SK-N-MC (cell line): ENCODE data around the gene CCDC191.

Experiments
- DNase-seq: peaks from one replicate; pipeline ENCODE4 v3.0.0-alpha.2; 2011; ENCODE audit warnings: low read depth, low spot score
- H3K27ac ChIP-seq: fragments of 200-600 bp; sonication (generic); 2 replicates; pipeline ENCODE4 v1.5.1; 2016; ENCODE audit warnings: mixed run types
- H3K36me3 ChIP-seq: fragments of 200-600 bp; sonication (generic); 2 replicates; pipeline ENCODE4 v1.6.1; 2017; ENCODE audit warnings: antibody characterized with exemption, low read length, mixed read lengths; ENCODE audit not compliant: insufficient read depth
- H3K4me3 ChIP-seq: fragments of 200-600 bp; sonication (generic); 2 replicates; pipeline ENCODE4 v1.5.1; 2016
- H3K9ac ChIP-seq: fragments of 200-600 bp; sonication (generic); 2 replicates; pipeline ENCODE4 v1.8.0; 2017; ENCODE audit warnings: mixed run types, mixed read lengths; ENCODE audit not compliant: insufficient read length
- H3K9me3 ChIP-seq: fragments of 200-600 bp; sonication (generic); 2 replicates; pipeline ENCODE4 v1.6.1; 2017; ENCODE audit warnings: low read depth, mild to moderate bottlenecking, antibody characterized with exemption, low read length, moderate library complexity, mixed read lengths
- EZH2 ChIP-seq: fragments of 200-600 bp; sonication (generic); IDR thresholded peaks from one replicate; pipeline ENCODE4 v1.6.1; 2017; ENCODE audit warnings: antibody characterized with exemption
- FOXP2 ChIP-seq: optimal IDR thresholded peaks from 2 replicates; pipeline ENCODE3; 2011; ENCODE audit warnings: mild to moderate bottlenecking, moderate library complexity; ENCODE audit not compliant: insufficient read depth; ENCODE audit errors: extremely low read length, control extremely low read depth
- POLR2AphosphoS5 ChIP-seq: IDR thresholded peaks from 2 replicates; pipeline ENCODE4 v1.6.1; 2012; ENCODE audit warnings: mild to moderate bottlenecking, low read depth, low read length, borderline replicate concordance

The CCDC191 gene

DNA sequence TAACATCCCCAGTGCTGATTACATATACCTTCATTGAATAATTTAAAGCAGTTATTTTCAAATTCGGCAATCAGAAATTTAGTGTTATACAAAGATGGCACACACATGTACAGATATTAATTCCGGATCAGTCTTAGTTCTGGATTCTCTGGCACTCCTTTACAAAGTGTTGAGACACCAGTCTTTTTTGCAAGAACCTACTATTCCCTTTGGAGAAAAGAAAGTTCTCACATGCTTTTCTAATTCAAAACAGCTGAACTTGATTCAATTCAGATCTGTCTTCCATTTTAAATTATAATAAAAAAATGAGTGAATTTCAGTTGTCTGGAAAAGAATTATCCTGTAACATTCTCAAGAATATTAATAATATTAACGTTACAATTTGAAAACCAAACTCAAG is 20.4 kb downstream of the CCDC191 start:
- no peak for DNase-seq
- H3K4me3 ChIP-seq, result no peak overlapping the region
- no peak overlapping the region for H3K27ac ChIP-seq
- H3K9me3 ChIP-seq, result no peaks in the 10 kb centered on the region
- TF ChIP-seq FOXP2 (no peak), POLR2AphosphoS5 (no peak), EZH2 (no peak)
- H3K9ac ChIP-seq, result no peak overlapping the region
- no peaks in the 10 kb centered on the region for H3K36me3 ChIP-seq

DNA sequence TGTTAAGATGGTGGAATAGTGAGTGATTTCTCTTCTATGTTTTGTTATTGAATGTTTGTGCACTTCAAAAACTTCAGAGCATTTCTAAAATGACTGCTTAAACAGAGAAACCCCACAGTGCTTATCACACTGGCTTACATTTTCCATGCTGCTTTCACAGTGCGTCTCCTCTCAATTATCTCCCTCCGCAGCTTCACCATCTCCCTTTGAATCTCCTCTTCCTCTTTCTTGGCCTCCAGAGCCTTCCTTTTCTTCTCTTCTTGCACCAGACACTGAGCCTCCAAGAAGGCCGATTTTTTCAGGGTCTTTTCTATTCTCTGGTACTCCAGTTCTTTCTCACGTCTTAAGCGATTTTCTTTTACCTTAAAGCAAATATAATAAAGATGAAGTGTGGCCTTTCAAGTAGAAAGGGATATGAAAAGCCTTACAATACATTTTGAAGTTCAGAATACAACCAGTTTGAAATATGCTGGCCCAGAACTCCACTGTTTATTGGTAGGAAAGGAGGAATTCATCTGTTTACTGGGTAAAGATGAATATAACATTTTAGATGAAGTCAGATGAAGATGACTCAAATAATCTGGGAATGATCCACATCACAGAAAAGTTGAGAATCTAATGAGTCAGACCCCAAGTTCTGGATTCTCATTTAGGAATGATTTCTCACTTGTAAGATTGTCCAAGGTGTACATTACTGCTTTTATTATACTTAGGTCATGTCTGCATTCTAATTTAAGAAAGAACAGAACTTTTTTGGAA is 21.4 kb downstream of the CCDC191 start:
- DNase-seq, result no peak
- no peak overlapping the region for H3K9ac ChIP-seq
- H3K9me3 ChIP-seq, result no peaks in the 10 kb centered on the region
- no peak for TF ChIP-seq EZH2
- no peak for TF ChIP-seq POLR2AphosphoS5
- no peak for TF ChIP-seq FOXP2
- H3K36me3 ChIP-seq, result no peaks in the 10 kb centered on the region
- no peak overlapping the region for H3K27ac ChIP-seq
- no peak overlapping the region for H3K4me3 ChIP-seq

DNA sequence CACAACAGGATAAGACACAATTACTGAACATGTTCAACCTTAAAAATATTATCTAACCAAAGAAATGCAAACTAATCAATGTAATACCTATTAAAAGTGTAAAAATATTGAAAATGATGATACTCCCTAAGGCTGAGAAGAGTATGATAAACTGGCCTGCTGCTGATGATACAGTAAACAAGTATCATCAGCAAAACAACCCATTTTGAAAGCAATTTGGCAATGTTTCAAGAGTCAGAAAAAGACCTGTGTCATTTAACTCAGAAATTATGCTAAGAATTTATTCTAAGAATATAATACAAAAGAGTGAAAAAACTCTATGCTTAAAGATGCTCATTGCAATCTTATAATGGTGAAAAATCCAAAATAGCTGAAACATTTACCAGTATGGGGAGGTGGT is 22.1 kb downstream of the CCDC191 start:
- Histone ChIP-seq H3K27ac (no peak overlapping the region), H3K4me3 (no peak overlapping the region), H3K9me3 (no peaks in the 10 kb centered on the region), H3K36me3 (no peaks in the 10 kb centered on the region), H3K9ac (no peak overlapping the region)
- no peak for DNase-seq
- TF ChIP-seq FOXP2 (no peak), POLR2AphosphoS5 (no peak), EZH2 (no peak)

DNA sequence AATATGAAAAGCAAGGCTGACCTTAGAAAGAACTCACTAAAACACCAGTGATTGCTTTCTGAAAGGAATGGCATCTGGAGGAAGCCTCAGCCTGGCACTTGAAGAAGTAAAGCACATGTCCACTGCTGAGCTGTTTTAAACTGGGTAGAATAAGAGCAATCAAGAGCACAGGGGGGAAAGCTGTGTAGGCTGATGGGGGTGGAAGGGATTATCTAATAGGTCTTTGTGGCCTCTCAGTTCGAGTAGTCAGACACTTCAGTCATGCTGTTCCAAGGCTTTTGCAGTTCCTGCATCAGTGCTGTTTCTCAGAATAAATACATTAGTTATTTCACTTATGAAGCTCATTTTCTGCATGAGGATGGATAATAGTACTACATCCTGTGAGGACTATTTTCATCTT is 22.6 kb downstream of the CCDC191 start:
- Histone ChIP-seq H3K4me3 (no peak overlapping the region), H3K36me3 (no peaks in the 10 kb centered on the region), H3K9ac (no peak overlapping the region), H3K27ac (no peak overlapping the region), H3K9me3 (no peaks in the 10 kb centered on the region)
- no peak for DNase-seq
- TF ChIP-seq POLR2AphosphoS5 (no peak), EZH2 (no peak), FOXP2 (no peak)

DNA sequence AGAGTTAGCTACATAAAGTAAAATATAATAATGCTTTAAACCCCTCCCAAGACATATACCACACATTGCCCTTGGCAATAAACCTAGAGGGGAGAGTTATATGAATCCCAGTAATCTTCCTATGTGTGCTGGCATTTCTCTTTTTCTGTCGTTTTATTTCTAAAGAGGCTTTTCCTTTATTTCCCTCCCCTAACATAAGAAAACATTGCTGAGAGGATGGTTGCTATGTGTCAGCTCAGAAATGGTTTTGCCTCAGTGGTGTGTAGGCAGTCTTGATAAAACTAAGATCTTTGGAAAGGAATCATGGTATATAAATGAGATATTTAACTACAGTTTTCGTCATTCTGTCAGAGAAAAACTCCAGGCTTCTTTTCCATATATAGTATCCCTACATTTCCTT is 30.0 kb downstream of the CCDC191 start:
- Histone ChIP-seq H3K27ac (no peak overlapping the region), H3K9me3 (no peaks in the 10 kb centered on the region), H3K4me3 (no peak overlapping the region), H3K9ac (no peak overlapping the region), H3K36me3 (no peaks in the 10 kb centered on the region)
- TF ChIP-seq POLR2AphosphoS5 (no peak), EZH2 (no peak), FOXP2 (no peak)
- DNase-seq, result no peak

DNA sequence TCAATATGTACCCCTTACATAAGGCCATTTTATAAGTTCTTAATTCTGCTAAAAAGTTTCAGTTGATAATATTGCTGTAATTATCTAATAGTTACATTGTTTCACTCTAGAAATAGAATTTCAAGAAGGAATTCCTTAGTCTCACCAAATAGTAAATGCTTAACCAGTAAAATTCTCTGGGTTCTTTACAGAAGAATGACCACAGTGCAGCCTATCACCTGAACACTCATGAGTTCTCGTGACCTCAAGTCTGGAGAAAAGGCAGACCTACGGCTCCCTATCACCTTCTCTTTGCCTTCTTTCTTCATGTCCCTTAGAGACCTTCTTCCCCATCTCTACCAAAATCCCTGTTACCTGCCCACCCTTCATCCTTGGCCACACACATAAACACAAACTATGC is 30.9 kb downstream of the CCDC191 start:
- DNase-seq, result no peak
- Histone ChIP-seq H3K27ac (no peak overlapping the region), H3K4me3 (no peak overlapping the region), H3K9ac (no peak overlapping the region), H3K9me3 (no peaks in the 10 kb centered on the region), H3K36me3 (no peaks in the 10 kb centered on the region)
- TF ChIP-seq FOXP2, result no peak
- no peak for TF ChIP-seq POLR2AphosphoS5
- TF ChIP-seq EZH2, result no peak

DNA sequence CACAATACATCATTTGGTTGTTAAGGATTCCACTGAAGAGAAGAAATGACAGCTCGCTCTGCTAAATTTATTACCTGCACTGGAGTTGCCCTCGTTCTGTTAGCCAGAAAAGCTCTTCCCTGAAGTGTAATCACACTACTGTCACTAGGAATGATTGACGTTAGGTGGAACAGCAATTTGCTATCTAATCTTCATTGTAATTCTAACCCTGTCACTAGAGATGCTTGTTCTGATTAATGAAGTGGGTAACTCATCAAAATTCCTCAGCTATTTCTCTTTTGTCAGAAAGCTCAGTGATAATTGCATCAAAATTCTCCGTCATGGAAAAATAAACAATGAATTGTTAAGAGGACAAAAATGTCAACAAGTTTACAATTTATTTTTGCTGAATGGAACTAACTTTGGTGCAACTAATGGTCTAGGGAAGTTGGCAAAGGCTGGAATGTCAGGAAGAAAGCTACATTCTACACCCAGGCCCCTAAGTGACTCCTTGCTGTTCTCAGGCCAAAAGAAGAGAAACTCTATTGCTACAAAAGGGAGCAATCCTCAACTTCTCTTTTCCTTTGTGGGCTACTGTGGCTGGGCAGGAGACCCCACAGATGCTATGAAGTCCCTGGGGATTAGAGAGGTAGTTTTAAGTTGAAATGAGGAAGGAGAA is 34.1 kb downstream of the CCDC191 start:
- Histone ChIP-seq H3K9ac (no peak overlapping the region), H3K27ac (no peak overlapping the region), H3K36me3 (no peaks in the 10 kb centered on the region), H3K4me3 (no peak overlapping the region), H3K9me3 (no peaks in the 10 kb centered on the region)
- no peak for TF ChIP-seq POLR2AphosphoS5
- no peak for TF ChIP-seq FOXP2
- TF ChIP-seq EZH2, result no peak
- no peak for DNase-seq

DNA sequence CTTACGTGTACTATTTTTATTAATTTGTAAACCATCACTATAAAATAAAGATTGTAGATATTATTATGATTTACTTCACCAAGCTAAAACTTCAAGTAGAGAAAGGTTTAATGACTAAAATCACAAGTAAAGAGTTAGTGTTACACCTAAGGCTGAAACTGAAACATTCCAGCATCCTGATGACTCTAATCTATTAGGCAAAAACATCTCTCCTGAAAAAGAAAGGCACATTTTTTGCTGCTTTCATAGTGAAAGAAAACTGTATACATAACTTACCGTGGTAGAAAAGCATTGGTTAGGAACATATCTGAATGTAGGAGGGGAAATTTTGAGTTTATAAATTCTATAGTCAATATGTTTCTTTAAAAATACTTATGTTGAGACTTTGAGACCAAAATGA is 35.4 kb downstream of the CCDC191 start:
- TF ChIP-seq FOXP2 (no peak), EZH2 (no peak), POLR2AphosphoS5 (no peak)
- Histone ChIP-seq H3K36me3 (no peaks in the 10 kb centered on the region), H3K27ac (no peak overlapping the region), H3K9me3 (no peaks in the 10 kb centered on the region), H3K4me3 (no peak overlapping the region), H3K9ac (no peak overlapping the region)
- no peak for DNase-seq

DNA sequence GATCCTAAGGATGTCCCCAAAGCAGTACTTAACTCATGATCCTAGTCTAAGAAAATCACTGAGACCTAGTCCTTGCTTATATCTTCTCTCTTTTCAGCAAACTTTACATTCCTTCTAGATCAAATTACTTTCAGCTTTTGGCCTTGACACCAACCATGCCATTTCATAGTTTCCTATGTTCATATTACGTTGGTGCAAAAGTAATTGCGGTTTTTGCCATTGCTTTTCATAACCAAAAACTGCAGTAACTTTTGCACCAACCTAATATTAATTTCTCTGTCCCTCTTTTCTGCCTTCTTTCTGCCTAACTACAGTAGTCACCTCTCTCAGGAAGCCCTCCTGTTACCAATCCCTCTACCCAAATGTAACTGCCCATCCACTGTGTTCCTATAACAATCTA is 36.8 kb downstream of the CCDC191 start:
- TF ChIP-seq FOXP2 (no peak), POLR2AphosphoS5 (no peak), EZH2 (no peak)
- no peak overlapping the region for H3K9ac ChIP-seq

More for the DNA sequence above, 36.8 kb downstream of the CCDC191 start:
- Histone ChIP-seq H3K36me3 (no peaks in the 10 kb centered on the region), H3K4me3 (no peak overlapping the region), H3K9me3 (no peaks in the 10 kb centered on the region), H3K27ac (no peak overlapping the region)
- no peak for DNase-seq
